Measurements from ENCODE around the gene ZBTB16. TPM values are rescaled to one million over a fixed set of nuclear protein-coding genes. Genes with fewer than 3 reads are reported as not detected.

The ZBTB16 gene
- total RNA-seq, 1 experiment from 2014 or later = 0.21 TPM

GRCh38 chr11:114218508-114218907 is 159.0 kb downstream of the ZBTB16 start:
- Histone ChIP-seq H3K36me3 (ENCODE audit: control insufficient read depth, insufficient read depth, low read length) (no peaks in the 10 kb centered on the region), H3K27ac (ENCODE audit: low read length) (no peak overlapping the region), H3K9me3 (ENCODE audit: control insufficient read depth, insufficient read depth, low read depth, low read length) (no peaks in the 10 kb centered on the region), H3K4me1 (ENCODE audit: control insufficient read depth, insufficient read depth, low read length) (no peaks in the 10 kb centered on the region), H3K27me3 (ENCODE audit: control insufficient read depth, insufficient read depth, low read length) (peaks cover 1% of the 10 kb centered on the region), H3K4me3 (ENCODE audit: low read depth in 2 of 2, low read length in 2 of 2) (no peak overlapping the region)
- CTCF ChIA-PET = no interaction called here
- intact Hi-C loops (cut with micrococcal nuclease; ENCODE audit: unreplicated experiment) (no loop called here), in situ Hi-C loops (cut with HindIII; ENCODE audit: low pct_unique_long_range_greater_than_20kb, low sequenced_read_pairs) (no loop called here)
- ATAC-seq = no peak
- TF ChIP-seq REST (IDR thresholded peaks at IDR 0.05; ENCODE audit: insufficient read depth in 1 of 2, low read depth in 2 of 2, low read length in 1 of 2) (no peak), TCF7L2 (IDR thresholded peaks at IDR 0.05; ENCODE audit: low read depth, low read length) (no peak), SIN3A (IDR thresholded peaks at IDR 0.05; ENCODE audit: borderline replicate concordance, insufficient read depth, low read depth, low read length) (no peak), CTCF (IDR thresholded peaks at IDR 0.05) (no peak), POLR2AphosphoS5 (IDR thresholded peaks at IDR 0.05; ENCODE audit: low read depth, low read length) (no peak)
- BruUV-seq (replicated peaks) = no TSS peak
- DNase-seq (ENCODE audit: low read depth, low spot score) = no peak
- POLR2A ChIA-PET = no interaction called here

- H3K27me3 ChIP-seq (ENCODE audit: control insufficient read depth, insufficient read depth, low read length) = peaks cover 5% of the 10 kb centered on the region; the same call in 1 of the 2 replicates
- intact Hi-C loops (cut with micrococcal nuclease; ENCODE audit: unreplicated experiment) (no loop called here), in situ Hi-C loops (cut with HindIII; ENCODE audit: low pct_unique_long_range_greater_than_20kb, low sequenced_read_pairs) (no loop called here)
- POLR2A ChIA-PET = no interaction called here
- ATAC-seq (no peak), DNase-seq (ENCODE audit: low read depth, low spot score) (no peak)
- no peaks in the 10 kb centered on the region for H3K36me3 ChIP-seq (ENCODE audit: control insufficient read depth, insufficient read depth, low read length)
- no peaks in the 10 kb centered on the region for H3K9me3 ChIP-seq (ENCODE audit: control insufficient read depth, insufficient read depth, low read depth, low read length)
- no peak overlapping the region for H3K4me3 ChIP-seq (ENCODE audit: low read depth in 2 of 2, low read length in 2 of 2)
- no TSS peak for BruUV-seq (replicated peaks)
- no peaks in the 10 kb centered on the region for H3K4me1 ChIP-seq (ENCODE audit: control insufficient read depth, insufficient read depth, low read length)
- TF ChIP-seq TCF7L2 (IDR thresholded peaks at IDR 0.05; ENCODE audit: low read depth, low read length) = no peak
- no peak for TF ChIP-seq SIN3A (IDR thresholded peaks at IDR 0.05; ENCODE audit: borderline replicate concordance, insufficient read depth, low read depth, low read length)
- no peak for TF ChIP-seq CTCF (IDR thresholded peaks at IDR 0.05)
- TF ChIP-seq POLR2AphosphoS5 (IDR thresholded peaks at IDR 0.05; ENCODE audit: low read depth, low read length) = no peak
- no peak for TF ChIP-seq REST (IDR thresholded peaks at IDR 0.05; ENCODE audit: insufficient read depth in 1 of 2, low read depth in 2 of 2, low read length in 1 of 2)
- CTCF ChIA-PET = no interaction called here
- H3K27ac ChIP-seq (ENCODE audit: low read length) = no peak overlapping the region
These were observed 160.2 kb downstream of the ZBTB16 start for GRCh38 chr11:114219559-114220349.

Data from Panc1 (cell line).